IMR-90 (cell line): ENCODE data around the gene FBXL7. TPM values are rescaled to one million over a fixed set of nuclear protein-coding genes. Genes with fewer than 3 reads are reported as not detected.

ENCODE experiments used
- ATAC-seq: fragments of 200-7000 bp; cut with Tn5 transposase; 2 replicates; pipeline ENCODE4 v1.9.1; 2020; ENCODE audit warnings: low read depth, mild to moderate bottlenecking, moderate library complexity
- BruUV-seq: library from RNA; stranded (reverse); fragments of 400-500 nt; replicated peaks from 2 replicates; lab custom pipeline; 2021; lab: Mats Ljungman, UMichigan
- CTCF ChIA-PET: fragments of 300-600 bp; formaldehyde crosslinking; extraction: SDS; loops from one replicate; lab custom pipeline; 2021; ENCODE audit warnings: antibody characterized with exemption; lab: Yijun Ruan, JAX
- POLR2A ChIA-PET: fragments of 300-600 bp; sonication (Branson Sonifier 250); formaldehyde crosslinking; loops from one replicate; lab custom pipeline; 2022; ENCODE audit warnings: antibody characterized with exemption; ENCODE audit not compliant: unreplicated experiment; lab: Charles Lee
- DNase-seq: peaks from one replicate; pipeline ENCODE4 v3.0.0; 2013
- H2AFZ ChIP-seq: replicated peaks from 2 replicates; pipeline ENCODE3; 2013; ENCODE audit warnings: low read length, mild to moderate bottlenecking; ENCODE audit not compliant: poor library complexity
- H2AK5ac ChIP-seq: 2 replicates; pipeline ENCODE4 v1.6.1; 2013; ENCODE audit warnings: low read depth, low read length, inconsistent platforms
- H2AK9ac ChIP-seq: replicated peaks from 2 replicates; pipeline ENCODE3; 2013; ENCODE audit warnings: mild to moderate bottlenecking, low read depth, low read length, moderate library complexity; ENCODE audit not compliant: poor library complexity
- H2BK120ac ChIP-seq: 2 replicates; pipeline ENCODE4 v1.6.1; 2013; ENCODE audit warnings: low read depth, low read length, inconsistent platforms
- H2BK15ac ChIP-seq: 3 replicates; pipeline ENCODE4 v1.6.1; 2013; ENCODE audit warnings: low read depth, low read length, inconsistent platforms
- H2BK20ac ChIP-seq: 2 replicates; pipeline ENCODE4 v1.6.1; 2013; ENCODE audit warnings: low read depth, mild to moderate bottlenecking, inconsistent platforms, low read length, moderate library complexity
- H2BK5ac ChIP-seq: 2 replicates; pipeline ENCODE4 v1.6.1; 2013; ENCODE audit warnings: mild to moderate bottlenecking, low read depth, low read length, inconsistent platforms; ENCODE audit not compliant: poor library complexity, severe bottlenecking
- H3K14ac ChIP-seq: replicated peaks from 2 replicates; pipeline ENCODE4 v1.6.1; 2013; ENCODE audit warnings: low read depth, low read length, inconsistent platforms
- H3K18ac ChIP-seq: 2 replicates; pipeline ENCODE4 v1.6.1; 2013; ENCODE audit warnings: low read depth, low read length, control low read depth
- H3K23ac ChIP-seq: 2 replicates; pipeline ENCODE4 v1.6.1; 2013; ENCODE audit warnings: low read depth, low read length, inconsistent platforms
- H3K27ac ChIP-seq: 2 replicates; pipeline ENCODE4 v1.5.1; 2013; ENCODE audit warnings: mild to moderate bottlenecking, control low read depth, low read length; ENCODE audit not compliant: insufficient read depth
- H3K27me3 ChIP-seq: 2 replicates; pipeline ENCODE4 v1.6.1; 2013; ENCODE audit warnings: low read length; ENCODE audit not compliant: control insufficient read depth, insufficient read depth
- H3K36me3 ChIP-seq: 2 replicates; pipeline ENCODE4 v1.6.1; 2013; ENCODE audit warnings: low read length, mixed read lengths; ENCODE audit not compliant: control insufficient read depth, insufficient read depth
- H3K4ac ChIP-seq: 2 replicates; pipeline ENCODE4 v1.6.1; 2013; ENCODE audit warnings: low read depth, low read length, inconsistent platforms
- H3K4me1 ChIP-seq: 2 replicates; pipeline ENCODE4 v1.6.1; 2013; ENCODE audit warnings: low read length, mixed read lengths; ENCODE audit not compliant: control insufficient read depth, insufficient read depth
- H3K4me2 ChIP-seq: 2 replicates; pipeline ENCODE4 v1.6.1; 2013; ENCODE audit warnings: low read depth, mild to moderate bottlenecking, control low read depth, low read length, moderate library complexity
- H3K4me3 ChIP-seq: 2 replicates; pipeline ENCODE4 v1.5.1; 2013; ENCODE audit warnings: low read depth, mild to moderate bottlenecking, control low read depth, low read length, moderate library complexity; ENCODE audit not compliant: insufficient read depth
- H3K56ac ChIP-seq: 2 replicates; pipeline ENCODE4 v1.6.1; 2013; ENCODE audit warnings: low read length, inconsistent platforms; ENCODE audit not compliant: insufficient read depth; ENCODE audit errors: extremely low read depth
- H3K79me1 ChIP-seq, 2 experiments: 2 replicates each; pipeline ENCODE4 v1.6.1; 2013; ENCODE audit warnings: low read length in 2 of 2, inconsistent platforms in 1 of 2, low read depth in 1 of 2
- H3K9ac ChIP-seq: 2 replicates; pipeline ENCODE4 v1.6.1; 2013; ENCODE audit warnings: low read depth, low read length, control low read depth
- H3K9me1 ChIP-seq: 2 replicates; pipeline ENCODE4 v1.6.1; 2013; ENCODE audit warnings: low read length, inconsistent platforms; ENCODE audit not compliant: insufficient read depth
- H3K9me3 ChIP-seq: 2 replicates; pipeline ENCODE4 v1.6.1; 2013; ENCODE audit warnings: low read length; ENCODE audit not compliant: control insufficient read depth, insufficient read depth
- H4K20me1 ChIP-seq: 2 replicates; pipeline ENCODE4 v1.6.1; 2013; ENCODE audit warnings: low read length, inconsistent platforms; ENCODE audit not compliant: insufficient read depth
- H4K5ac ChIP-seq: 2 replicates; pipeline ENCODE4 v1.6.1; 2013; ENCODE audit warnings: mild to moderate bottlenecking, low read depth, low read length, control low read depth
- H4K8ac ChIP-seq, 2 experiments: 2 replicates each; pipeline ENCODE4 v1.6.1; 2013; ENCODE audit warnings: low read depth in 2 of 2, low read length in 2 of 2, control low read depth in 1 of 2, inconsistent platforms in 1 of 2
- H4K91ac ChIP-seq: 2 replicates; pipeline ENCODE4 v1.6.1; 2013; ENCODE audit warnings: low read depth, low read length, inconsistent platforms; ENCODE audit not compliant: insufficient read depth
- BHLHE40 ChIP-seq: fragments of 150-350 bp; IDR thresholded peaks from 2 replicates; pipeline ENCODE4 v1.6.1; 2016; ENCODE audit warnings: mild to moderate bottlenecking, low read depth, low read length
- CHD1 ChIP-seq: IDR thresholded peaks from 2 replicates; pipeline ENCODE4 v1.6.1; 2012; ENCODE audit warnings: low read depth, low read length, improper control_type of control experiment
- CTCF ChIP-seq: conservative IDR thresholded peaks from 2 replicates; pipeline ENCODE4 v1.5.1; 2012; ENCODE audit warnings: mild to moderate bottlenecking, low read depth, low read length, improper control_type of control experiment
- ELK1 ChIP-seq: fragments of 150-350 bp; IDR thresholded peaks from 2 replicates; pipeline ENCODE4 v1.6.1; 2016; ENCODE audit warnings: low read depth, mild to moderate bottlenecking, low read length, moderate library complexity, borderline replicate concordance
- FOS ChIP-seq: fragments of 150-350 bp; IDR thresholded peaks from 2 replicates; pipeline ENCODE4 v1.6.1; 2016; ENCODE audit warnings: low read depth, low read length
- MAFK ChIP-seq: IDR thresholded peaks from 2 replicates; pipeline ENCODE4 v1.6.1; 2012; ENCODE audit warnings: low read depth, low read length, improper control_type of control experiment
- MXI1 ChIP-seq: IDR thresholded peaks from 2 replicates; pipeline ENCODE4 v1.6.1; 2012; ENCODE audit warnings: low read depth, mild to moderate bottlenecking, low read length, moderate library complexity, borderline replicate concordance
- POLR2A ChIP-seq: IDR thresholded peaks from 2 replicates; pipeline ENCODE4 v1.6.1; 2012; ENCODE audit warnings: mild to moderate bottlenecking, low read depth, low read length
- RFX5 ChIP-seq: IDR thresholded peaks from 2 replicates; pipeline ENCODE4 v1.8.0; 2012; ENCODE audit warnings: low read depth, mild to moderate bottlenecking, low read length, moderate library complexity
- SMC3 ChIP-seq: fragments of 150-350 bp; IDR thresholded peaks from 2 replicates; pipeline ENCODE4 v1.6.1; 2016; ENCODE audit warnings: low read depth, mild to moderate bottlenecking, antibody characterized with exemption, low read length, moderate library complexity
- WGBS, 2 experiments: methylation state at CpG; one replicate each; pipeline versions ENCODE4 v1.1.5 to v1.1.7; 2013; ENCODE audit warnings: missing lambda C conversion rate in 2 of 2; ENCODE audit not compliant: insufficient read length in 1 of 2; ENCODE audit errors: extremely low coverage in 2 of 2; 5-methylcytosine and 5-hydroxymethylcytosine counted together
- dilution Hi-C: fragments of 300-500 bp; cut with HindIII; formaldehyde crosslinking; loops from one replicate; pipeline ENCODE4 v1.14.3; 2018; ENCODE audit warnings: low sequenced_read_pairs; ENCODE audit not compliant: unreplicated experiment
- in situ Hi-C: fragments of 300-500 bp; cut with MboI; formaldehyde crosslinking; loops from 3 replicates; pipeline ENCODE4 v1.14.3; 2019; ENCODE audit warnings: low sequenced_read_pairs, inconsistent platforms, mixed read lengths
- intact Hi-C: fragments of 100-400 bp; cut with micrococcal nuclease; formaldehyde crosslinking; loops from 2 replicates; pipeline ENCODE4 v1.10.0; 2022
- polyA plus RNA-seq, 3 experiments: library from polyadenylated mRNA; depleted of rRNA; stranded (reverse); fragments of >200 nt; gene quantifications; 2 replicates each; pipeline ENCODE4 v1.2.3, GENCODE V29; 2012; ENCODE audit warnings: low replicate concordance in 1 of 3
- total RNA-seq: library from RNA; depleted of rRNA; stranded (reverse); fragments of >200 nt; gene quantifications from 2 replicates; pipeline ENCODE4 v1.2.3, GENCODE V29; 2012

The FBXL7 gene
- total and polyA plus RNA-seq, 2 of the 4 experiments (the other 2 are of a cell fraction) = 4.1 to 10.2 TPM

DNA sequence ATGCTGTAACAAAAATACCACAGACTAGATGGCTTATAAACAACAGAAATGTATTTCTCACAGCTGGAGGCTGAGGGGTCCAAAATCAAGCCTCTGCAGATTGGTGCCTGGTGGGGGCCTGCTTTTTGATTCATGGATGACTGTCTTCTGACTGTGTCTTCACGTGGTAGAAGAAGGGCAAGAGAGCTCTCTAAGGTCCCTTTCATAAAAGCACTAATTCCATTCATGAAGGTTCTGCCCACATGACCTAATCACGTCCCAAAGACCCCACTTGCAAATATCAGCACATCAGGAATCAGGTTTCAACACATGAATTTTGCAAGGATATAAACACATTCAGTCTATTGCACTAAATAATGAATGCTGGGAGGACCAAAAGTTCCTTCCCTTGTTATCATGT is 401.2 kb downstream of the FBXL7 start:
- no peak overlapping the region for H4K5ac ChIP-seq
- no peaks in the 10 kb centered on the region for H3K9me3 ChIP-seq
- H3K56ac ChIP-seq = no peak overlapping the region
- no CpG with 5 or more reads among the region's 2 CpGs for WGBS, 2 experiments
- peaks cover 1% of the 10 kb centered on the region; the same call in 1 of the 2 replicates for H3K4me1 ChIP-seq
- POLR2A ChIA-PET = no interaction called here
- in situ Hi-C loops (no loop called here), intact Hi-C loops (no loop called here), dilution Hi-C loops (no loop called here)
- no peaks in the 10 kb centered on the region for H3K9me1 ChIP-seq
- H3K36me3 ChIP-seq = no peaks in the 10 kb centered on the region
- TF ChIP-seq CHD1 (no peak), FOS (no peak), ELK1 (no peak), MAFK (no peak), CTCF (no peak), RFX5 (no peak), MXI1 (no peak), SMC3 (no peak), BHLHE40 (no peak), POLR2A (no peak)
- no peak overlapping the region for H2BK120ac ChIP-seq
- H2BK5ac ChIP-seq = no peak overlapping the region
- H3K27ac ChIP-seq = no peak overlapping the region
- H2AFZ ChIP-seq = no peak overlapping the region
- H2BK20ac ChIP-seq = no peak overlapping the region
- H2BK15ac ChIP-seq = no peak overlapping the region
- ATAC-seq (no peak), DNase-seq (no peak)
- H3K4ac ChIP-seq = no peak overlapping the region
- no peak overlapping the region for H3K4me2 ChIP-seq
- no peak overlapping the region for H3K4me3 ChIP-seq
- H4K20me1 ChIP-seq = no peaks in the 10 kb centered on the region
- H3K9ac ChIP-seq = no peak overlapping the region
- H2AK5ac ChIP-seq = no peak overlapping the region
- no peak overlapping the region for H4K8ac ChIP-seq
- H2AK9ac ChIP-seq = no peak overlapping the region
- H3K18ac ChIP-seq = no peak overlapping the region
- no peak overlapping the region for H4K91ac ChIP-seq
- BruUV-seq = no TSS peak
- no peaks in the 10 kb centered on the region for H3K27me3 ChIP-seq
- CTCF ChIA-PET = no interaction called here
- peaks cover 0 to 4% of the 10 kb centered on the region in 2 experiments; a peak in 1 of 4 replicates for H3K79me1 ChIP-seq
- no peak overlapping the region for H3K23ac ChIP-seq
- no peak overlapping the region for H3K14ac ChIP-seq
